Activated T-helper 1 cell treated with anti-CD3 and anti-CD28 coated beads, Interleukin-12 subunit alpha, Interleukin-12 subunit beta, Interleukin-2, Interleukin-4 antibody, amounts not matched to agents 30 ng/mL and 10 ng/mL and 1 ng/mL, durations not matched to agents 14 hours and 24 hours and 36 hours (primary cell): ENCODE data around the gene SLC35B2. TPM values are rescaled to one million over a fixed set of nuclear protein-coding genes. Genes with fewer than 3 reads are reported as not detected.

Experiments used
- DNase-seq: peaks from one replicate; pipeline ENCODE4 v3.0.0; 2021; ENCODE audit warnings: low spot score
- H3K27ac Mint-ChIP-seq: one replicate; pipeline ENCODE4 v1.8.0; 2021; ENCODE audit warnings: mild to moderate bottlenecking, mixed read lengths
- H3K27me3 Mint-ChIP-seq: one replicate; pipeline ENCODE4 v1.8.0; 2022; ENCODE audit warnings: mild to moderate bottlenecking, moderate library complexity, mixed read lengths; ENCODE audit not compliant: insufficient read depth
- H3K36me3 Mint-ChIP-seq: one replicate; pipeline ENCODE4 v1.8.0; 2021; ENCODE audit warnings: low read depth, mixed read lengths
- H3K4me1 Mint-ChIP-seq: one replicate; pipeline ENCODE4 v1.8.0; 2021; ENCODE audit warnings: low read depth, mixed read lengths
- H3K4me3 Mint-ChIP-seq: one replicate; pipeline ENCODE4 v1.8.0; 2021; ENCODE audit warnings: mild to moderate bottlenecking, moderate library complexity, mixed read lengths
- H3K9me3 Mint-ChIP-seq: one replicate; pipeline ENCODE4 v1.8.0; 2021; ENCODE audit warnings: mixed read lengths
- intact Hi-C: fragments of 100-400 bp; cut with micrococcal nuclease; formaldehyde crosslinking; loops from one replicate; pipeline ENCODE4 v1.15.1; 2024
- total RNA-seq: library from RNA; stranded (reverse); gene quantifications from 2 replicates; pipeline ENCODE4 v1.2.3, GENCODE V29; 2022

Gene SLC35B2
- total RNA-seq, 1 donor from 2014 or later = 29.2 TPM

- Mint-ChIP-seq H3K36me3 (peaks cover 37% of the 10 kb centered on the region), H3K4me1 (peaks cover 65% of the 10 kb centered on the region), H3K27me3 (no peaks in the 10 kb centered on the region), H3K9me3 (no peaks in the 10 kb centered on the region), H3K27ac (peak overlapping the region; percentile 38), H3K4me3 (peak overlapping the region; percentile 10)
- DNase-seq = no peak
- intact Hi-C loops = no loop called here
These were observed 3.3 kb upstream of the SLC35B2 start for GRCh38 chr6:44260451-44261297.

GRCh38 chr6:44260011-44260410 is 2.7 kb upstream of the SLC35B2 start:
- Mint-ChIP-seq H3K27me3 (no peaks in the 10 kb centered on the region), H3K27ac (no peak overlapping the region), H3K4me1 (peaks cover 70% of the 10 kb centered on the region), H3K36me3 (peaks cover 44% of the 10 kb centered on the region), H3K4me3 (no peak overlapping the region), H3K9me3 (no peaks in the 10 kb centered on the region)
- no peak for DNase-seq
- intact Hi-C loops = no loop called here

GRCh38 chr6:44258921-44259320 is 1.6 kb upstream of the SLC35B2 start:
- Mint-ChIP-seq H3K4me1 (peaks cover 76% of the 10 kb centered on the region), H3K9me3 (no peaks in the 10 kb centered on the region), H3K27ac (peak overlapping the region; percentile 81), H3K4me3 (peak overlapping the region; percentile 84), H3K27me3 (no peaks in the 10 kb centered on the region), H3K36me3 (peaks cover 47% of the 10 kb centered on the region)
- no peak for DNase-seq
- intact Hi-C loops = no loop called here

GRCh38 chr6:44258325-44258863 is 1.1 kb upstream of the SLC35B2 start:
- no peaks in the 10 kb centered on the region for H3K9me3 Mint-ChIP-seq
- peaks cover 49% of the 10 kb centered on the region for H3K36me3 Mint-ChIP-seq
- H3K4me1 Mint-ChIP-seq = peaks cover 76% of the 10 kb centered on the region
- no peaks in the 10 kb centered on the region for H3K27me3 Mint-ChIP-seq
- peak overlapping the region; percentile 81 for H3K27ac Mint-ChIP-seq
- intact Hi-C loops = no loop called here
- DNase-seq = no peak
- peak overlapping the region; percentile 84 for H3K4me3 Mint-ChIP-seq

GRCh38 chr6:44257753-44258324 is 511 bp upstream of the SLC35B2 start:
- H3K9me3 Mint-ChIP-seq = no peaks in the 10 kb centered on the region
- H3K4me3 Mint-ChIP-seq = peak overlapping the region; percentile 84
- H3K27ac Mint-ChIP-seq = peak overlapping the region; percentile 78
- peaks cover 51% of the 10 kb centered on the region for H3K36me3 Mint-ChIP-seq
- intact Hi-C loops = loop anchor here (1.0 kb wide), 3 partner anchors 7 to 86 kb away; partner anchors contain the start of genes HSP90AB1 and NFKBIE
- H3K4me1 Mint-ChIP-seq = peaks cover 76% of the 10 kb centered on the region
- no peak for DNase-seq
- H3K27me3 Mint-ChIP-seq = no peaks in the 10 kb centered on the region

GRCh38 chr6:44256775-44257024 is 628 bp downstream of the SLC35B2 start:
- Mint-ChIP-seq H3K27ac (peak overlapping the region; percentile 76), H3K4me1 (peaks cover 75% of the 10 kb centered on the region), H3K4me3 (peak overlapping the region; percentile 90), H3K9me3 (no peaks in the 10 kb centered on the region), H3K36me3 (peaks cover 60% of the 10 kb centered on the region), H3K27me3 (no peaks in the 10 kb centered on the region)
- intact Hi-C loops = loop anchor here (1.0 kb wide), 3 partner anchors 9 to 84 kb away; partner anchors contain the start of genes HSP90AB1 and NFKBIE
- no peak for DNase-seq

- Mint-ChIP-seq H3K9me3 (no peaks in the 10 kb centered on the region), H3K4me1 (peaks cover 75% of the 10 kb centered on the region), H3K36me3 (peaks cover 64% of the 10 kb centered on the region), H3K27me3 (no peaks in the 10 kb centered on the region), H3K27ac (peak overlapping the region; percentile 76), H3K4me3 (peak overlapping the region; percentile 90)
- no peak for DNase-seq
- intact Hi-C loops = no loop called here
These were observed 1.2 kb downstream of the SLC35B2 start for GRCh38 chr6:44255871-44256774.

- intact Hi-C loops = no loop called here
- peak overlapping the region; percentile 76 for H3K27ac Mint-ChIP-seq
- no peaks in the 10 kb centered on the region for H3K9me3 Mint-ChIP-seq
- peaks cover 76% of the 10 kb centered on the region for H3K4me1 Mint-ChIP-seq
- no peak for DNase-seq
- H3K36me3 Mint-ChIP-seq = peaks cover 67% of the 10 kb centered on the region
- H3K4me3 Mint-ChIP-seq = peak overlapping the region; percentile 90
- no peaks in the 10 kb centered on the region for H3K27me3 Mint-ChIP-seq
These were observed 2.1 kb downstream of the SLC35B2 start for GRCh38 chr6:44255105-44255808.

GRCh38 chr6:44254191-44255104 is 2.9 kb downstream of the SLC35B2 start:
- intact Hi-C loops = no loop called here
- Mint-ChIP-seq H3K27me3 (no peaks in the 10 kb centered on the region), H3K27ac (peak overlapping the region; percentile 79), H3K36me3 (peaks cover 75% of the 10 kb centered on the region), H3K4me1 (peaks cover 84% of the 10 kb centered on the region), H3K4me3 (peak overlapping the region; percentile 90), H3K9me3 (no peaks in the 10 kb centered on the region)
- DNase-seq = no peak

- peak overlapping the region; percentile 10 for H3K4me3 Mint-ChIP-seq
- peaks cover 78% of the 10 kb centered on the region for H3K36me3 Mint-ChIP-seq
- H3K27ac Mint-ChIP-seq = peak overlapping the region; percentile 53
- peaks cover 87% of the 10 kb centered on the region for H3K4me1 Mint-ChIP-seq
- no peak for DNase-seq
- intact Hi-C loops = no loop called here
- no peaks in the 10 kb centered on the region for H3K27me3 Mint-ChIP-seq
- H3K9me3 Mint-ChIP-seq = no peaks in the 10 kb centered on the region
These were observed 3.8 kb downstream of the SLC35B2 start for GRCh38 chr6:44253307-44254101.
